Upper lobe of left lung (tissue), 6 donors: Measurements from ENCODE around the gene TYW5. TPM values are rescaled to one million over a fixed set of nuclear protein-coding genes. Genes with fewer than 3 reads are reported as not detected.

Experiments
- ATAC-seq, 2 donors: fragments of 200-7000 bp; cut with Tn5 transposase; one replicate each; pipeline ENCODE4 v1.9.1; 2022; ENCODE audit warnings: mild to moderate bottlenecking in 2 of 2, moderate library complexity in 2 of 2; ENCODE audit not compliant: low FRiP score in 2 of 2
- DNase-seq, 2 donors: peaks; one replicate each; pipeline ENCODE4 v3.0.0-alpha.2; 2019 to 2020
- H3K27ac ChIP-seq, 4 donors: fragments of 200-600 bp; sonication (generic); one replicate each; pipeline ENCODE4 v1.5.1; 2016 to 2019
- H3K27me3 ChIP-seq, 4 donors: fragments of 200-600 bp; sonication (generic); one replicate each; pipeline ENCODE4 v1.5.1; 2017 to 2019
- H3K36me3 ChIP-seq, 4 donors: fragments of 200-600 bp; sonication (generic); one replicate each; pipeline ENCODE4 v1.5.1; 2016 to 2019
- H3K4me1 ChIP-seq, 4 donors: fragments of 200-600 bp; sonication (generic); one replicate each; pipeline ENCODE4 v1.5.1; 2018 to 2019
- H3K4me3 ChIP-seq, 4 donors: fragments of 200-600 bp; sonication (generic); one replicate each; pipeline ENCODE4 v1.5.1; 2017 to 2019; ENCODE audit warnings: mild to moderate bottlenecking in 2 of 4, moderate library complexity in 1 of 4
- H3K9me3 ChIP-seq, 4 donors: fragments of 200-600 bp; sonication (generic); one replicate each; pipeline ENCODE4 v1.5.1; 2018 to 2019
- CTCF ChIP-seq, 6 experiments: fragments of 450-650 bp in 4 of 6; fragments of 200-600 bp in 2 of 6; sonication (generic) in 2 of 6; IDR thresholded peaks; one replicate each; pipeline ENCODE4 v1.5.1; 2016 to 2019; ENCODE audit warnings: antibody characterized with exemption in 6 of 6
- EP300 ChIP-seq, 4 donors: sonication (generic); formaldehyde crosslinking; IDR thresholded peaks; one replicate each; pipeline ENCODE4 v1.5.1; 2017; ENCODE audit warnings: antibody characterized with exemption in 4 of 4, control low read depth in 2 of 4
- POLR2A ChIP-seq, 4 donors: fragments of 450-650 bp; IDR thresholded peaks; one replicate each; pipeline ENCODE4 v1.5.1; 2016 to 2017; ENCODE audit warnings: antibody characterized with exemption in 4 of 4, mild to moderate bottlenecking in 2 of 4
- POLR2AphosphoS5 ChIP-seq, 2 donors: sonication (generic); formaldehyde crosslinking; IDR thresholded peaks; one replicate each; pipeline ENCODE4 v1.5.1; 2017; ENCODE audit warnings: antibody characterized with exemption in 2 of 2
- WGBS, 2 donors: methylation state at CpG; one replicate each; pipeline ENCODE4 v1.1.5; 2017 to 2018; 5-methylcytosine and 5-hydroxymethylcytosine counted together
- total RNA-seq, 6 donors: library from RNA; depleted of rRNA in 4 of 6; stranded (reverse); fragments of >200 nt in 4 of 6; gene quantifications; one replicate each; pipeline versions ENCODE4 v1.1.0 to v1.2.1, GENCODE V29; 2016 to 2021
- donor health status: DM: no; HTN: no; CAD: no; lungs with moderate emphysema.
- donor health status: DM: no; HTN: yes; CAD: no; lungs with severe emphysema.

TYW5 gene
- total RNA-seq, 6 donors from 2014 or later: 3.1 to 17.8 (median 7.2) TPM

DNA sequence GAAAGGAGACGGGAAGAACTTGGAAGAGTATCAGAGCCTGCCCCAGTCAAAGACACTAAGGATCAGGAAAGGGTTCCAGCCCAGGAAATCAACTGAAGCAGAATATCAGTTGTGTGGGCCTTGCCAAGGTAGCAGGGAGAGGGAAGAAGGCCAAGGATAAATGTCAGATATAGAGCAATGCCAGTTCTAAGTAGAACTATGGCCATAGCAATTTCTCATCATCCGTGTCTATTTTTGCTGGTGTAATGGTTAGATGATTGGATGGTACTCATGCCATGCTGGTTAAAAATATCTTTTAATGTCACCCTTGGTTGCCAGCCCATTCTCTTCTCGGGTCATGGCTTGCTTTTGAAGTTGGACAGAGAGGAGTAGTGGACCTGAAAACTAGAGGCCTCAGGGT is 42.0 kb upstream of the TYW5 start:
- WGBS, 2 donors: 79 to 93% methylated on average over 3 of the region's 3 CpGs
- H3K27me3 ChIP-seq: no peaks in the 10 kb centered on the region
- H3K36me3 ChIP-seq: no peaks in the 10 kb centered on the region
- DNase-seq (no peak), ATAC-seq (no peak)
- no peaks in the 10 kb centered on the region for H3K4me1 ChIP-seq
- no peaks in the 10 kb centered on the region for H3K9me3 ChIP-seq
- TF ChIP-seq POLR2AphosphoS5 (IDR thresholded peaks at IDR 0.05) (no peak), POLR2A (IDR thresholded peaks at IDR 0.05) (no peak), CTCF (IDR thresholded peaks at IDR 0.05) (no peak), EP300 (IDR thresholded peaks at IDR 0.05) (no peak)
- H3K27ac ChIP-seq: no peak overlapping the region
- H3K4me3 ChIP-seq: no peak overlapping the region

DNA sequence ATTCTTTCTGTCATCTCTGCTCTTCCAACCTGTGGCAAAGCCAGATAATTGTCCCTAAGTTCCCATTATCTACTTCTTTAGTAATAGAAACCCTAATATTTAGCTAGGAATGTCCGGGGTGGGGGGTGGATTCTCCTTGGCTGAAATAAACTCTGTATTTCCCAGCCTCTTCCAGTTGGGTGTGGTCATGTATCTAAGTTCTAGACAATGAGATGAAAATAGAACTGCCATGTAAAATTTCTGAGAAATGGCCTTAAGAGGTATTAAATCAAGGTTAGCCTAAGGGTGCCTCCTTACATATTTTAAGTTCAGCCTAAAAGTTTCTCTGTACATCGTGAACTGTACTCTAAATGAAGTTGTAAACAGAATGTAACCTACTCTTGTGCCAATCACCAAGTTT is 39.6 kb upstream of the TYW5 start:
- Histone ChIP-seq H3K27me3 (no peaks in the 10 kb centered on the region), H3K9me3 (no peaks in the 10 kb centered on the region), H3K36me3 (no peaks in the 10 kb centered on the region), H3K27ac (no peak overlapping the region), H3K4me3 (no peak overlapping the region), H3K4me1 (no peaks in the 10 kb centered on the region)
- 69 to 70% methylated on average over 2 of the region's 2 CpGs for WGBS, 2 donors
- ATAC-seq (no peak), DNase-seq (no peak)
- TF ChIP-seq POLR2AphosphoS5 (IDR thresholded peaks at IDR 0.05): no peak
- no peak for TF ChIP-seq EP300 (IDR thresholded peaks at IDR 0.05)
- no peak for TF ChIP-seq POLR2A (IDR thresholded peaks at IDR 0.05)

- Histone ChIP-seq H3K4me1 (no peaks in the 10 kb centered on the region), H3K27me3 (no peaks in the 10 kb centered on the region), H3K4me3 (no peak overlapping the region), H3K27ac (no peak overlapping the region), H3K9me3 (no peaks in the 10 kb centered on the region), H3K36me3 (no peaks in the 10 kb centered on the region)
- DNase-seq: no peak
- no peak for TF ChIP-seq EP300 (IDR thresholded peaks at IDR 0.05)
- no peak for TF ChIP-seq CTCF (IDR thresholded peaks at IDR 0.05)
- TF ChIP-seq POLR2AphosphoS5 (IDR thresholded peaks at IDR 0.05): no peak
- TF ChIP-seq POLR2A (IDR thresholded peaks at IDR 0.05): no peak
- no peak for ATAC-seq
- 79 to 85% methylated on average over 3 of the region's 3 CpGs for WGBS, 2 donors
Measured at GRCh38 chr2:199994371-199994770, 39.1 kb upstream of the TYW5 start.

GRCh38 chr2:199992296-199992695 is 37.0 kb upstream of the TYW5 start:
- no peak for TF ChIP-seq POLR2AphosphoS5 (IDR thresholded peaks at IDR 0.05)
- TF ChIP-seq EP300 (IDR thresholded peaks at IDR 0.05): no peak
- no peak for TF ChIP-seq CTCF (IDR thresholded peaks at IDR 0.05)
- TF ChIP-seq POLR2A (IDR thresholded peaks at IDR 0.05): no peak
- Histone ChIP-seq H3K27me3 (no peaks in the 10 kb centered on the region), H3K36me3 (no peaks in the 10 kb centered on the region), H3K4me1 (peaks cover 0 to 10% (median 1%) of the 10 kb centered on the region in 4 donors), H3K4me3 (no peak overlapping the region), H3K27ac (no peak overlapping the region), H3K9me3 (no peaks in the 10 kb centered on the region)
- WGBS, 2 donors: 92 to 98% methylated on average over 3 of the region's 3 CpGs
- ATAC-seq: no peak
- DNase-seq: no peak

DNA sequence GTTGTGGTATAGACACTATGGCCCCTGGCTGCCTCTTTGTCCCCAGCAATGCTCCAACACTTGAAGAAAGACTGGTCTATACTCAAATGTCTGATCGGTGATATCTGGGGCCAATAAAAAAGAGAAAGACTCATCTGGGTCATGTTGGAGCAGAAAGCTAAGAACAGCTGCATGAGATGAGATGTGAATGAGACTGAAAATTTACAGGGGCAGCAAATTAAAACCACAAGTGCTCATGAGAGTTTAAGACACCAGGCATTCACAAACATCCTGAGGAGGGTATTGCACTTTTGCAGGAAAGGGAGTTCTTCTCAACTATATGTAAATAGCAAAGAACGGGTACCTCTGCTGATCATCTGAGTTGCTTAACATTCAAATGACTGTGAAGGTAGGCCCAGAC is 36.4 kb upstream of the TYW5 start:
- WGBS, 2 donors: 90 to 91% methylated on average over 2 of the region's 2 CpGs

DNA sequence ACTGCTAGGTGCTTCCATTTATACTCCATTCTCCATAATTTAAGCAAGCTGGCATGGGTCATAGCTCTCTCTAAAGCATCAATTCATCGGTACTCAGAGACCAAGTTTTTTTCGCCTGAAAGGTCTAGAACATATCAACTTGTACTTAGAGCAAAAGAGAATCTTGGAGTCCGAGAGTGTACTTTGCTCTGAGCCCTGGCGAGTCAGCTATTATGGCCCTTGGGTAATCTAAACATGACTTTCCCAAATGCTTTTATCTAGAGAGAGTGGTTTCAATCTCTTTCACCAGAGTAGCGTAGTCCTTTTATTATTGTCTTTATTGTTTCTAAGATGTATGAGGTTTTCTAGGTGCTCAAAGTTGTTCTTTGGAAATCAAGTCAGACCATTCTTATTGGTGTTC is 34.5 kb upstream of the TYW5 start:
- no peaks in the 10 kb centered on the region for H3K36me3 ChIP-seq
- H3K27ac ChIP-seq: no peak overlapping the region
- no peaks in the 10 kb centered on the region for H3K27me3 ChIP-seq
- WGBS, 2 donors: 97 to 100% methylated on average over 5 of the region's 5 CpGs
- ATAC-seq (no peak), DNase-seq (no peak)
- TF ChIP-seq POLR2AphosphoS5 (IDR thresholded peaks at IDR 0.05) (no peak), EP300 (IDR thresholded peaks at IDR 0.05) (no peak), CTCF (IDR thresholded peaks at IDR 0.05) (no peak), POLR2A (IDR thresholded peaks at IDR 0.05) (no peak)
- no peaks in the 10 kb centered on the region for H3K9me3 ChIP-seq
- H3K4me3 ChIP-seq: no peak overlapping the region
- H3K4me1 ChIP-seq: peaks cover 0 to 10% (median 1%) of the 10 kb centered on the region in 4 donors

More for the DNA sequence above, 36.4 kb upstream of the TYW5 start:
- no peaks in the 10 kb centered on the region for H3K27me3 ChIP-seq
- H3K9me3 ChIP-seq: no peaks in the 10 kb centered on the region
- no peak overlapping the region for H3K4me3 ChIP-seq
- ATAC-seq: no peak
- no peaks in the 10 kb centered on the region for H3K36me3 ChIP-seq
- DNase-seq: no peak
- peaks cover 0 to 10% (median 1%) of the 10 kb centered on the region in 4 donors for H3K4me1 ChIP-seq
- H3K27ac ChIP-seq: no peak overlapping the region
- no peak for TF ChIP-seq POLR2AphosphoS5 (IDR thresholded peaks at IDR 0.05)
